Liver (tissue), 9 donors: Measurements from ENCODE around the gene FADS1. TPM values are rescaled to one million over a fixed set of nuclear protein-coding genes. Genes with fewer than 3 reads are reported as not detected.

Experiments
- DNase-seq: peaks from one replicate; pipeline ENCODE4 v3.0.0-alpha.2; 2017; ENCODE audit warnings: low spot score
- H3K27ac ChIP-seq, 2 donors: one replicate each; pipeline ENCODE4 v1.7.0; 2013; ENCODE audit warnings: inconsistent platforms in 2 of 2, low read length in 2 of 2, control low read depth in 1 of 2, low read depth in 1 of 2, mild to moderate bottlenecking in 1 of 2
- H3K27me3 ChIP-seq, 4 donors: one replicate each; pipeline versions ENCODE4 v1.6.1 to v1.7.0; 2013; ENCODE audit warnings: low read length in 3 of 4, inconsistent platforms in 1 of 4, mild to moderate bottlenecking in 1 of 4, moderate library complexity in 1 of 4; ENCODE audit not compliant: control insufficient read depth in 4 of 4, insufficient read depth in 4 of 4
- H3K36me3 ChIP-seq, 4 donors: one replicate each; pipeline versions ENCODE4 v1.6.1 to v1.7.0; 2013; ENCODE audit warnings: low read length in 3 of 4, mild to moderate bottlenecking in 3 of 4, low read depth in 1 of 4, moderate library complexity in 1 of 4; ENCODE audit not compliant: control insufficient read depth in 4 of 4, insufficient read depth in 3 of 4
- H3K4me1 ChIP-seq, 4 donors: one replicate each; pipeline versions ENCODE4 v1.6.1 to v1.7.0; 2013; ENCODE audit warnings: low read length in 3 of 4, mild to moderate bottlenecking in 3 of 4, moderate library complexity in 1 of 4; ENCODE audit not compliant: control insufficient read depth in 4 of 4, insufficient read depth in 4 of 4
- H3K4me3 ChIP-seq, 3 donors: one replicate each; pipeline versions ENCODE4 v1.6.1 to v1.7.0; 2013; ENCODE audit warnings: low read length in 3 of 3, control low read depth in 1 of 3, low read depth in 1 of 3, mild to moderate bottlenecking in 1 of 3
- H3K9ac ChIP-seq, 2 donors: one replicate each; pipeline ENCODE4 v1.7.0; 2013; ENCODE audit warnings: low read length in 2 of 2, mild to moderate bottlenecking in 2 of 2, moderate library complexity in 2 of 2, control low read depth in 1 of 2, low read depth in 1 of 2
- H3K9me3 ChIP-seq, 4 donors: one replicate each; pipeline versions ENCODE4 v1.6.1 to v1.7.0; 2013; ENCODE audit warnings: low read length in 3 of 4; ENCODE audit not compliant: control insufficient read depth in 4 of 4
- ATF3 ChIP-seq: IDR thresholded peaks from 2 replicates; pipeline ENCODE4 v1.6.1; 2016; ENCODE audit warnings: antibody characterized with exemption
- EGR1 ChIP-seq, 2 donors: IDR thresholded peaks; 2 replicates each; pipeline ENCODE4 v1.6.1; 2016 to 2018; ENCODE audit warnings: antibody characterized with exemption in 2 of 2, low read depth in 2 of 2
- FOXA1 ChIP-seq: IDR thresholded peaks from 2 replicates; pipeline ENCODE4 v1.6.1; 2016; ENCODE audit warnings: antibody characterized with exemption
- FOXA2 ChIP-seq: IDR thresholded peaks from 2 replicates; pipeline ENCODE4 v1.6.1; 2016; ENCODE audit warnings: antibody characterized with exemption
- GABPA ChIP-seq, 2 donors: IDR thresholded peaks in 1 of 2; conservative IDR thresholded peaks in 1 of 2; 2 replicates each; pipeline ENCODE4 v1.6.1; 2016; ENCODE audit warnings: antibody characterized with exemption in 2 of 2, mild to moderate bottlenecking in 1 of 2, moderate library complexity in 1 of 2
- HNF4A ChIP-seq, 2 donors: conservative IDR thresholded peaks; 2 replicates each; pipeline ENCODE4 v1.6.1; 2016; ENCODE audit warnings: antibody characterized with exemption in 2 of 2, mild to moderate bottlenecking in 2 of 2
- HNF4G ChIP-seq: IDR thresholded peaks from 2 replicates; pipeline ENCODE4 v1.6.1; 2016; ENCODE audit warnings: antibody characterized with exemption
- JUND ChIP-seq, 2 donors: IDR thresholded peaks; 2 replicates each; pipeline ENCODE4 v1.6.1; 2016; ENCODE audit warnings: antibody characterized with exemption in 2 of 2
- NR2F2 ChIP-seq: IDR thresholded peaks from 2 replicates; pipeline ENCODE4 v1.6.1; 2016; ENCODE audit warnings: antibody characterized with exemption
- RXRA ChIP-seq, 2 donors: IDR thresholded peaks; 2 replicates each; pipeline ENCODE4 v1.6.1; 2017 to 2018; ENCODE audit warnings: antibody characterized with exemption in 2 of 2, mild to moderate bottlenecking in 1 of 2
- SP1 ChIP-seq: IDR thresholded peaks from 2 replicates; pipeline ENCODE4 v1.6.1; 2018; ENCODE audit warnings: antibody characterized with exemption, mild to moderate bottlenecking
- TAF1 ChIP-seq: conservative IDR thresholded peaks from 2 replicates; pipeline ENCODE4 v1.6.1; 2016; ENCODE audit warnings: antibody characterized with exemption, mild to moderate bottlenecking
- WGBS: extraction: QIAGEN DNeasy Blood & Tissue Kit; methylation state at CpG from one replicate; pipeline ENCODE4 v1.1.7; 2013; 5-methylcytosine and 5-hydroxymethylcytosine counted together
- polyA plus RNA-seq, 2 donors: library from polyadenylated mRNA; stranded (reverse) in 1 of 2; unstranded in 1 of 2; fragments of 200-250 nt in 1 of 2; fragments of >200 nt in 1 of 2; fragmentation: Nextera tagmentation in 1 of 2; extraction: Ambion mirVana in 1 of 2; gene quantifications; one replicate each; pipeline versions ENCODE4 v1.2.1 to v1.2.3, GENCODE V29; 2013 to 2015
- total RNA-seq, 2 donors: library from RNA; depleted of rRNA; stranded (reverse); fragments of >200 nt; gene quantifications; one replicate each; pipeline ENCODE4 v1.2.3, GENCODE V29; 2014
- TF ChIP-seq, protein P1 (sequence below): IDR thresholded peaks from 2 replicates; pipeline ENCODE4 v1.6.1; 2016; ENCODE audit warnings: antibody characterized with exemption, mild to moderate bottlenecking
- donor health status: healthy.
- donor health status: healthy.
- donor health status: healthy.
- donor health status: healthy.
- donor health status: healthy.

The FADS1 gene
- total and polyA plus RNA-seq, 4 donors: 16.8 to 137 (median 58.7) TPM

GRCh38 chr11:61834278-61835048 lies 17.7 kb upstream of the FADS1 start:
- Histone ChIP-seq H3K9me3 (no peaks in the 10 kb centered on the region), H3K4me3 (no peak overlapping the region), H3K4me1 (peaks cover 6 to 35% (median 33%) of the 10 kb centered on the region in 4 donors), H3K27ac (peak overlapping the region in 1 of 2 donors; percentile 49), H3K27me3 (no peaks in the 10 kb centered on the region), H3K9ac (no peak overlapping the region), H3K36me3 (peaks cover 0 to 5% (median under 1%) of the 10 kb centered on the region in 4 donors)
- WGBS: 68% methylated on average over 12 of the region's 12 CpGs
- peak; percentile 82 for DNase-seq
- TF ChIP-seq FOXA1: no peak
- no peak for TF ChIP-seq TAF1
- no peak for TF ChIP-seq NR2F2
- no peak for TF ChIP-seq SP1

DNA sequence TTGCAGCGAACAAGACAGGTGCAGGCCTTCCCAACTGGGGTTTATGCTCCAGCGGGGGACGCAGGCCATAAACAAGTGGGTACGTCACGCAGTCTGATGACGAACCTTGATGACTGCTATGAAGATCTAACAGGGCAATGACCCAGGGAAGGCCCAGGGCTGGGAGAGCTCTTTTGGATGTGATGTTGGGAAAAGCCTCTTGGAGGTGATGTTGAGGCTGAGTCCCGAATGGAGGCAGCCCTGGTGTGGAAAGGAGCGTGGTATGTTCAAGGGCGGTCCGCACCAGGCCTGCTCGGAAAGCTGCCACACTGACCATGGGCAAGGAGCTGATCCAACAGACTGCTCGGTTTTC lies 17.1 kb upstream of the FADS1 start:
- H3K9ac ChIP-seq: no peak overlapping the region
- no peaks in the 10 kb centered on the region for H3K27me3 ChIP-seq
- TF ChIP-seq, protein P1, sequence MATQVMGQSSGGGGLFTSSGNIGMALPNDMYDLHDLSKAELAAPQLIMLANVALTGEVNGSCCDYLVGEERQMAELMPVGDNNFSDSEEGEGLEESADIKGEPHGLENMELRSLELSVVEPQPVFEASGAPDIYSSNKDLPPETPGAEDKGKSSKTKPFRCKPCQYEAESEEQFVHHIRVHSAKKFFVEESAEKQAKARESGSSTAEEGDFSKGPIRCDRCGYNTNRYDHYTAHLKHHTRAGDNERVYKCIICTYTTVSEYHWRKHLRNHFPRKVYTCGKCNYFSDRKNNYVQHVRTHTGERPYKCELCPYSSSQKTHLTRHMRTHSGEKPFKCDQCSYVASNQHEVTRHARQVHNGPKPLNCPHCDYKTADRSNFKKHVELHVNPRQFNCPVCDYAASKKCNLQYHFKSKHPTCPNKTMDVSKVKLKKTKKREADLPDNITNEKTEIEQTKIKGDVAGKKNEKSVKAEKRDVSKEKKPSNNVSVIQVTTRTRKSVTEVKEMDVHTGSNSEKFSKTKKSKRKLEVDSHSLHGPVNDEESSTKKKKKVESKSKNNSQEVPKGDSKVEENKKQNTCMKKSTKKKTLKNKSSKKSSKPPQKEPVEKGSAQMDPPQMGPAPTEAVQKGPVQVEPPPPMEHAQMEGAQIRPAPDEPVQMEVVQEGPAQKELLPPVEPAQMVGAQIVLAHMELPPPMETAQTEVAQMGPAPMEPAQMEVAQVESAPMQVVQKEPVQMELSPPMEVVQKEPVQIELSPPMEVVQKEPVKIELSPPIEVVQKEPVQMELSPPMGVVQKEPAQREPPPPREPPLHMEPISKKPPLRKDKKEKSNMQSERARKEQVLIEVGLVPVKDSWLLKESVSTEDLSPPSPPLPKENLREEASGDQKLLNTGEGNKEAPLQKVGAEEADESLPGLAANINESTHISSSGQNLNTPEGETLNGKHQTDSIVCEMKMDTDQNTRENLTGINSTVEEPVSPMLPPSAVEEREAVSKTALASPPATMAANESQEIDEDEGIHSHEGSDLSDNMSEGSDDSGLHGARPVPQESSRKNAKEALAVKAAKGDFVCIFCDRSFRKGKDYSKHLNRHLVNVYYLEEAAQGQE: no peak
- no peak for TF ChIP-seq ATF3
- no peak for TF ChIP-seq HNF4A (conservative IDR thresholded peaks at IDR 0.05)
- TF ChIP-seq EGR1 (IDR thresholded peaks at IDR 0.05; ENCODE audit: low read depth in 2 of 2): no peak
- TF ChIP-seq GABPA (IDR thresholded peaks at IDR 0.05 in 1 of 2, conservative IDR thresholded peaks at IDR 0.05 in 1 of 2): no peak
- peaks cover 0 to 5% (median under 1%) of the 10 kb centered on the region in 4 donors for H3K36me3 ChIP-seq
- H3K9me3 ChIP-seq: no peaks in the 10 kb centered on the region
- WGBS: 95% methylated on average over 12 of the region's 12 CpGs
- no peak overlapping the region for H3K4me3 ChIP-seq
- peaks cover 8 to 41% (median 38%) of the 10 kb centered on the region in 4 donors for H3K4me1 ChIP-seq
- H3K27ac ChIP-seq: no peak overlapping the region
- DNase-seq: no peak

DNA sequence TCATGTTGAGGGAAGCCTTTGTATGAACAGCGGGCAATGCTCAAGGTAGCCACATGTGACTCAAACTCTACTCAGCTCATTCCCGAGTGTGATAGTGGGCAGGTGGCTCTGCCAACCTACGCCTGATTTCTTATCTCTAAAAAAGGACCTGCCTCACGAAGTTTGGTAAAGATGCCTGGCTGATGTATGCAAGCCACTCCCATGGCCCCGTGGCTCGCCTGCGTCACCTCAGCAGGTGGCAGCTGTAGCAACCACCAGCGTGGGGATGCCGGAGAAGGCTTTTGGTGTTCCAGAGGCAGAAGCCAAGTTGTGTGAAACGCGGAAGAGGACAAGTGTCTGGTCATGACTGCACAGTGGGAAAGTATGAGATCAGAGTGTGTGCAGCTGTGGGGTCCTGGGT lies 16.7 kb upstream of the FADS1 start:
- DNase-seq: no peak
- WGBS: 85% methylated on average over 11 of the region's 11 CpGs

More for the DNA sequence above, 16.7 kb upstream of the FADS1 start:
- peaks cover 10 to 45% (median 41%) of the 10 kb centered on the region in 4 donors for H3K4me1 ChIP-seq
- no peak overlapping the region for H3K27ac ChIP-seq
- H3K36me3 ChIP-seq: peaks cover 0 to 3% (median under 1%) of the 10 kb centered on the region in 4 donors
- no peak overlapping the region for H3K9ac ChIP-seq
- no peak overlapping the region for H3K4me3 ChIP-seq
- H3K27me3 ChIP-seq: no peaks in the 10 kb centered on the region
- no peak for TF ChIP-seq SP1
- TF ChIP-seq TAF1: no peak
- no peak for TF ChIP-seq FOXA1
- no peak for TF ChIP-seq JUND (IDR thresholded peaks at IDR 0.05)
- no peak for TF ChIP-seq HNF4G
- no peak for TF ChIP-seq EGR1 (IDR thresholded peaks at IDR 0.05; ENCODE audit: low read depth in 2 of 2)
- TF ChIP-seq FOXA2: no peak
- TF ChIP-seq RXRA (IDR thresholded peaks at IDR 0.05): no peak
- H3K9me3 ChIP-seq: no peaks in the 10 kb centered on the region
